Measurements from ENCODE around the gene EML4. TPM values are rescaled to one million over a fixed set of nuclear protein-coding genes. Genes with fewer than 3 reads are reported as not detected.

Gene EML4
- total RNA-seq, 1 donor from 2014 or later: 117 TPM

DNA sequence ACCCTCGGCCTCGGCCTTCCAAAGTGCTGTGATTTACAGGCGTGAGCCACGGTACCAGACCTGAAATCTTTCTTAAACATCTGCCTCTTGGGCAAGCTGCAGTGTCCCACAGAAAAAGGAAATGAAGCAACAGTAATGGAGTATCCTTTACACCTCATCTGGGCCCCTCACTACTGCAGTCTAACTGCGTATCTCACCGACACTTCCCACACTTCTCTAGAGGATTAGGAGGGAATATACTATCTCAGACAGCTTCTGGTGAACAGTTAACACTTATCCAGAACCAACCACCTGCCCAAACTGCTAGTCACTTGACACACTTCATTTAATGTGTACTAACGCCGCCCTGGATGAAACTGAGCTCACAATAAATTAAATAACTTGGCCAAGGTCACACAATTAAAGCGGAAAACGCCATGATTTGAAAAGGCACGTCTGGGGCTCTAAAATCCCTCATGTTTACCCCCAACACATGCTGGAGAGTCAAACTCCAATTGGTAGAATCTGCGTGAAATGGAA is 190.9 kb downstream of the EML4 start:
- no peak for DNase-seq (ENCODE audit: extremely low spot score, unreplicated experiment)
- Mint-ChIP-seq H3K4me3 (peak overlapping the region; percentile 92), H3K4me1 (ENCODE audit: unreplicated experiment) (peaks cover 32% of the 10 kb centered on the region), H3K27ac (peak overlapping the region; percentile 99), H3K27me3 (peaks cover 3% of the 10 kb centered on the region), H3K9me3 (no peaks in the 10 kb centered on the region), H3K36me3 (no peaks in the 10 kb centered on the region)
- no peak for TF ChIP-seq CTCF (conservative IDR thresholded peaks at IDR 0.05)

DNA sequence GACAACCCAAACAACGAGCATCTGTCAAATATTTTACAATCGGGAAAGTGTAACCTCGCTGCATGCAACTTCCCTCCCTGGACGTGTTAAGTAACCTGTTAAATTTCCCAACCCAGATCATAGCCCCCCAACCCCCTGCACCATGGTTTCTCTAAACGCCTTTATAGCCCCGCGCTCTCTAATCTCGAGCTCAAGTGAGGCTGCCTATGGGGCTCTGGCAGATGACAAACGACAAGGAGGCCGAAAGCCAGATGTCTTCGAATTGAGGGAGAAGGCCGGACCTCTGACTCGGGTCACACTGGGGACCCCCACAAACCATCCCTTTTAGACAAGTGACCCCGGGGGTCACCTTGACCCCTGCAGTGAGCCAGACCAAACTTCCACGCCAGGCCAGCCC is 191.3 kb downstream of the EML4 start:
- no peak for TF ChIP-seq CTCF (conservative IDR thresholded peaks at IDR 0.05)
- DNase-seq (ENCODE audit: extremely low spot score, unreplicated experiment): no peak
- Mint-ChIP-seq H3K36me3 (no peaks in the 10 kb centered on the region), H3K27ac (peak overlapping the region; percentile 99), H3K9me3 (no peaks in the 10 kb centered on the region), H3K4me3 (peak overlapping the region; percentile 92), H3K4me1 (ENCODE audit: unreplicated experiment) (peaks cover 32% of the 10 kb centered on the region), H3K27me3 (peaks cover 3% of the 10 kb centered on the region)

GRCh38 chr2:42360890-42361727 is 192.0 kb downstream of the EML4 start, which contains the start of gene COX7A2L:
COX7A2L (minus strand) TSS chr2:42361217; CDS start chr2:42361161, 56 bp downstream.
- H3K36me3 Mint-ChIP-seq: no peaks in the 10 kb centered on the region
- peaks cover 3% of the 10 kb centered on the region for H3K27me3 Mint-ChIP-seq
- H3K9me3 Mint-ChIP-seq: no peaks in the 10 kb centered on the region
- H3K27ac Mint-ChIP-seq: peak within 1 kb of the TSS; percentile 99
- TF ChIP-seq CTCF (conservative IDR thresholded peaks at IDR 0.05): peak; percentile 45
- peaks cover 31% of the 10 kb centered on the region for H3K4me1 Mint-ChIP-seq (ENCODE audit: unreplicated experiment)
- H3K4me3 Mint-ChIP-seq: peak within 1 kb of the TSS; percentile 92
- DNase-seq (ENCODE audit: extremely low spot score, unreplicated experiment): peak; percentile 98

DNA sequence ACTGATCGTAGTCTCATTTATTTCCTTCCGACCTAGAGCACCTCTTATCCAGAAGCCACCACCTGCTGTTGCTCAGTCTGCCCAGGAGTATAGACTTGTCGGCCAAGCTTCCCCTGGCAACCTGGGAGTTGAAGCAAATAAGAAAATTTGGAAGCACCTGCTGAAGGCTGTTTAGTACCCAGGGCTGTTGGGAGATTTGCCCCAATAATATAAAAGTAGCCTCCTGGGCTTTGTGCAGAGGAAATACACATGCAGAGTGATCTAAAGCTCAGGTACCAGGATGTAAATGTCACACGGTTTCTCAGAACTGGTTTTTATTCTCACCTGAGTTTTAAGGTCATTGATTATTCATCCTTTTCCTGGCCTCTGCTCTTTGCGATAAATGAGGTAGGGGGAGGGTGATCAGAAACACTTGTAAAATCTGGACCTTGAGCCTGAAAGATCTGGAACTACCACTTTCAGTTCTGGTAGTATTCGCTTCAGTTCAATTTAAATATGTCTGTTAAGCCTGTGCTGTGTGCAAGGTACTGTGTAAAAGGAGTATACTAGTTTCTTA is 192.7 kb downstream of the EML4 start:
- peak overlapping the region; percentile 92 for H3K4me3 Mint-ChIP-seq
- no peaks in the 10 kb centered on the region for H3K36me3 Mint-ChIP-seq
- DNase-seq (ENCODE audit: extremely low spot score, unreplicated experiment): no peak
- no peaks in the 10 kb centered on the region for H3K9me3 Mint-ChIP-seq
- H3K27me3 Mint-ChIP-seq: peaks cover 3% of the 10 kb centered on the region
- TF ChIP-seq CTCF (conservative IDR thresholded peaks at IDR 0.05): peak; percentile 0
- H3K4me1 Mint-ChIP-seq (ENCODE audit: unreplicated experiment): peaks cover 28% of the 10 kb centered on the region
- peak overlapping the region; percentile 99 for H3K27ac Mint-ChIP-seq

- Mint-ChIP-seq H3K4me1 (ENCODE audit: unreplicated experiment) (peaks cover 22% of the 10 kb centered on the region), H3K27ac (no peak overlapping the region), H3K27me3 (peaks cover 6% of the 10 kb centered on the region), H3K9me3 (no peaks in the 10 kb centered on the region), H3K4me3 (no peak overlapping the region), H3K36me3 (no peaks in the 10 kb centered on the region)
- TF ChIP-seq CTCF (conservative IDR thresholded peaks at IDR 0.05): no peak
- no peak for DNase-seq (ENCODE audit: extremely low spot score, unreplicated experiment)
Observed at GRCh38 chr2:42363413-42363812, 194.3 kb downstream of the EML4 start.

All from type B pancreatic cell (in vitro differentiated cells).